ENCODE measurements around the gene CABLES1.

- TF ChIP-seq CTCF (IDR thresholded peaks at IDR 0.05; ENCODE audit: low read length) (no peak), EZH2 (IDR thresholded peaks at IDR 0.05; ENCODE audit: borderline replicate concordance, low read length) (no peak)
These were observed 6.1 kb downstream of the CABLES1 start for GRCh38 chr18:23141104-23141999.

Data from OCI-LY1 (cell line).